Epithelial cell of proximal tubule (primary cell): ENCODE results near the gene PLD1. TPM values are rescaled to one million over a fixed set of nuclear protein-coding genes. Genes with fewer than 3 reads are reported as not detected.
"Not testable (repeated sequence)": the region's sequence is repeated elsewhere in the genome, so short reads cannot be mapped to it uniquely, and the experiment has no call there.

Source experiments
- DNase-seq: peaks from one replicate; pipeline ENCODE4 v3.0.0-alpha.2; 2011; ENCODE audit warnings: low read depth
- H3K4me3 ChIP-seq: 2 replicates; pipeline ENCODE4 v1.5.1; 2011; ENCODE audit warnings: low read depth, mild to moderate bottlenecking, low read length
- total RNA-seq: library from RNA; depleted of rRNA; stranded (reverse); fragments of >200 nt; gene quantifications from 2 replicates; pipeline ENCODE4 v1.2.3, GENCODE V29; 2015
- TF ChIP-seq, protein P1 (sequence below): conservative IDR thresholded peaks from 2 replicates; pipeline ENCODE4 v1.5.1; 2012; ENCODE audit warnings: low read depth, mild to moderate bottlenecking, low read length

Gene PLD1
- 5.1 and 9.0 TPM in 2 replicates for total RNA-seq

- peak within 1 kb of the TSS; percentile 67 for H3K4me3 ChIP-seq
- TF ChIP-seq, protein P1, sequence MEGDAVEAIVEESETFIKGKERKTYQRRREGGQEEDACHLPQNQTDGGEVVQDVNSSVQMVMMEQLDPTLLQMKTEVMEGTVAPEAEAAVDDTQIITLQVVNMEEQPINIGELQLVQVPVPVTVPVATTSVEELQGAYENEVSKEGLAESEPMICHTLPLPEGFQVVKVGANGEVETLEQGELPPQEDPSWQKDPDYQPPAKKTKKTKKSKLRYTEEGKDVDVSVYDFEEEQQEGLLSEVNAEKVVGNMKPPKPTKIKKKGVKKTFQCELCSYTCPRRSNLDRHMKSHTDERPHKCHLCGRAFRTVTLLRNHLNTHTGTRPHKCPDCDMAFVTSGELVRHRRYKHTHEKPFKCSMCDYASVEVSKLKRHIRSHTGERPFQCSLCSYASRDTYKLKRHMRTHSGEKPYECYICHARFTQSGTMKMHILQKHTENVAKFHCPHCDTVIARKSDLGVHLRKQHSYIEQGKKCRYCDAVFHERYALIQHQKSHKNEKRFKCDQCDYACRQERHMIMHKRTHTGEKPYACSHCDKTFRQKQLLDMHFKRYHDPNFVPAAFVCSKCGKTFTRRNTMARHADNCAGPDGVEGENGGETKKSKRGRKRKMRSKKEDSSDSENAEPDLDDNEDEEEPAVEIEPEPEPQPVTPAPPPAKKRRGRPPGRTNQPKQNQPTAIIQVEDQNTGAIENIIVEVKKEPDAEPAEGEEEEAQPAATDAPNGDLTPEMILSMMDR = no peak
- no peak for DNase-seq
Measured at GRCh38 chr3:171809861-171810628, at the start of gene PLD1. TSS of gene PLD1 (minus strand) at chr3:171810483. CDS start at chr3:171738051, 72,432 bp downstream.

DNA sequence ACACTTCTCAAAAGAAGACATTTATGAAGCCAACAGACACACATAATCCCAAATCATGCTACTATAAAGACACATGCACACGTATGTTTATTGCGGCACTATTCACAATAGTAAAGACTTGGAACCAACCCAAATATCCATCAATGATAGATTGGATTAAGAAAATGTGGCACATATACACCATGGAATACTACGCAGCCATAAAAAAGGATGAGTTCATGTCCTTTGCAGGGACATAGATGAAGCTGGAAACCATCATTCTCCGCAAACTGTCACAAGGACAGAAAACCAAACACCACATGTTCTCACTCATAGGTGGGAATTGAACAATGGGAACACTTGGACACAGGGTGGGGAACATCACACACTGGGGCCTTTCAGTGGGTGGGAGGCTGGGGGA is 48.5 kb upstream of the PLD1 start:
- not testable (repeated sequence) for DNase-seq, H3K4me3 ChIP-seq

DNA sequence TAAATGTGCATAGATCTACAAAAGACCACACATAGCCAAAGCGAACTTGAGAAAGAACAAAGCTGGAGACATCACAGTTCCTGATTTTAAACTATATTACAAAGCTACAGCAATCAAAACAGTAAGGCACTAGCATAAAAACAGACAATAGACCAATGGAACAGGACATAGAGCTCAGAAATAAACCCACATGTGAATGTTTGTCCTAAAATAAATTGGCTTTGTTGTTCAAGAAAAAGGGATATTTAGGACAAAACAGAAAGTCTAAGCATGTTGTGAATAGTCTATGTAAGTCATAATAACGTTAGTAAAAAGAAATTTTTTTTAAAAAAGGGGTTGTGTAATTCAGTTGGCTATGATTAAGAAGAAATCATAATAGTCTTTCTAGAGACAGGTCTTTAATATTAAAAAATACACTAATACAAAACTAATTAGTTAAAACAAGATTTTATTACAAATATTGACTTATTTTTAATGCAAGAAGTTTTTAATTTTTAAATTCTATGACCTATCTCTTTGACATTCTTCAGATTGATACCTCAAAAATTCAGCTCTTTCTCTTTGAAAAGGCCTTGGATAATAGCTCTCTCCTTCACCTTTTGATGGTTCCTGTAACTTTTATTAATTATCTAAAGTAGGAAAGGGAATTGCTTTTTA is 44.5 kb upstream of the PLD1 start:
- no peak for DNase-seq
- no peak overlapping the region for H3K4me3 ChIP-seq
- TF ChIP-seq, protein P1 = no peak

DNA sequence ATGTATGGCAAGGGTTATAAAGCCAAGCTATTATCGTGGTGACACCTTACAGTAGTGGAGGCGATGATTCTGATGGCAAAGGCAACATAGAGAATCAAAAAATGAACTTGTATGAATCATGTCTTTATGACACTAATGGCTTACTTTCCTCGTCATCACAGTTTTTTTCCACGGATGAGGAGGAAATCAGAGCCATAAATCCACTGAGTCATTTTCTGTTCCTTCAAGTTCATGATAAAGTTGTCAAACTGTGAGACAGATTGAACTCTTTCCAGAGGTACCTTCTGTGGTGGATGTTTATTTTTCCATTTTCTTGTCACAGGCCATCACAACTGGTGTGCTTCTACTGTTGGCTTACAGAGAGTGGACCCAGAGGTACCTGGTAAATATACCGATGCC is 41.4 kb upstream of the PLD1 start:
- TF ChIP-seq, protein P1 = no peak
- DNase-seq = no peak
- no peak overlapping the region for H3K4me3 ChIP-seq

GRCh38 chr3:171850960-171851659 is 40.8 kb upstream of the PLD1 start:
- no peak overlapping the region for H3K4me3 ChIP-seq
- TF ChIP-seq, protein P1 = no peak
- no peak for DNase-seq

- no peak for DNase-seq
- TF ChIP-seq, protein P1 = no peak
- no peak overlapping the region for H3K4me3 ChIP-seq
Measured at GRCh38 chr3:171850320-171850959, 40.2 kb upstream of the PLD1 start.
